Activated T-cell treated with anti-CD3 and anti-CD28 coated beads, Interleukin-2, amount 50 U/mL, for 72 hours (primary cell): ENCODE measurements around the gene B4GALT2. TPM values are rescaled to one million over a fixed set of nuclear protein-coding genes. Genes with fewer than 3 reads are reported as not detected.

Experiments used
- ATAC-seq, 2 donors: fragments of 150-1000 bp; cut with Tn5 transposase; replicated peaks in 1 of 2; 2 replicates each; pipeline ENCODE4 v1.10.0; 2021; ENCODE audit warnings: moderate library complexity in 2 of 2, mild to moderate bottlenecking in 1 of 2
- DNase-seq, 2 donors: peaks; one replicate each; pipeline ENCODE4 v3.0.0; 2021 to 2022; ENCODE audit warnings: mixed read lengths in 1 of 2
- H3K27ac Mint-ChIP-seq: one replicate; pipeline ENCODE4 v1.8.0; 2022; ENCODE audit warnings: mild to moderate bottlenecking, moderate library complexity, mixed read lengths
- H3K27me3 Mint-ChIP-seq: one replicate; pipeline ENCODE4 v1.8.0; 2022; ENCODE audit warnings: low read depth, mixed read lengths
- H3K36me3 Mint-ChIP-seq, 2 donors: one replicate each; pipeline ENCODE4 v1.8.0; 2022; ENCODE audit warnings: mixed read lengths in 2 of 2, mild to moderate bottlenecking in 1 of 2; ENCODE audit not compliant: insufficient read depth in 2 of 2
- H3K4me1 Mint-ChIP-seq: one replicate; pipeline ENCODE4 v1.8.0; 2022; ENCODE audit warnings: low read depth, mixed read lengths
- H3K4me3 Mint-ChIP-seq, 2 donors: one replicate each; pipeline ENCODE4 v1.8.0; 2022; ENCODE audit warnings: mild to moderate bottlenecking in 2 of 2, mixed read lengths in 2 of 2, moderate library complexity in 2 of 2
- H3K9me3 Mint-ChIP-seq, 2 donors: one replicate each; pipeline ENCODE4 v1.8.0; 2022; ENCODE audit warnings: mixed read lengths in 2 of 2
- total RNA-seq, 2 donors: library from RNA; stranded (reverse); gene quantifications; one replicate each; pipeline ENCODE4 v1.2.3, GENCODE V29; 2022

Gene B4GALT2
- total RNA-seq, 2 donors from 2014 or later, result 19.5 to 20.4 TPM

DNA sequence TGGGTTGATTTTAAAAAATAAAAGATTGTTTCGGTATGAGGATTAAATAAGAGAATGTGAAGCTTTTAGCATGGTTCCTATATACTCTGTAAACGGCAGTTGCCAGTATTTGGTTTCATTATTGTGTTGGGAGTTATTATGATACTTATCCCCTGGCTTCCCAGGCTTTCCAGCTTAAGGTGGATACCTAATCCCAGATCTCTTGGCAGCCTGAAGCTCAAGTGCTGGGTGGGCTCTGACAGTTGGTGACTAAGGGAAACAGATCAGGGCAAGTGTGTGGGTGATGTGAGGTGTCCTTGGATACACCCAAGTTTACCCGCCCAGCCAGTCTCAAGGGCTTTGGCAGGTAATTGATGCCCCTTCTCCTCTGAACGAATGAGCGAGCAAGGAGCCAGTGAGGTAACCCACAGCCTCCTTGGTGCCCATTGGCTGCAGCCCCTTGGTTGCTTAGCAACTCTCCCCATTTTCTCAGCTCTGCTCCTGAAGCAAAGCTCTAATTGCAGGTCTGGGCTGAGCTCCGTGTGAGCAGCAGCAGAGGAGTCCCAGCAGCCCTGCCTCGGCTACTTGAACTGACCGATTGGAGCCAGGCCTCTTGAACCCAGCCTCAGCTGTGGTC is 26.2 kb upstream of the B4GALT2 start:
- no peak overlapping the region for H3K27ac Mint-ChIP-seq
- no peak overlapping the region for H3K4me3 Mint-ChIP-seq
- H3K9me3 Mint-ChIP-seq, result no peaks in the 10 kb centered on the region
- peaks cover 4 to 5% of the 10 kb centered on the region in 2 donors for H3K36me3 Mint-ChIP-seq
- ATAC-seq (no peak), DNase-seq (no peak)
- no peaks in the 10 kb centered on the region for H3K27me3 Mint-ChIP-seq
- H3K4me1 Mint-ChIP-seq, result peaks cover 32% of the 10 kb centered on the region

DNA sequence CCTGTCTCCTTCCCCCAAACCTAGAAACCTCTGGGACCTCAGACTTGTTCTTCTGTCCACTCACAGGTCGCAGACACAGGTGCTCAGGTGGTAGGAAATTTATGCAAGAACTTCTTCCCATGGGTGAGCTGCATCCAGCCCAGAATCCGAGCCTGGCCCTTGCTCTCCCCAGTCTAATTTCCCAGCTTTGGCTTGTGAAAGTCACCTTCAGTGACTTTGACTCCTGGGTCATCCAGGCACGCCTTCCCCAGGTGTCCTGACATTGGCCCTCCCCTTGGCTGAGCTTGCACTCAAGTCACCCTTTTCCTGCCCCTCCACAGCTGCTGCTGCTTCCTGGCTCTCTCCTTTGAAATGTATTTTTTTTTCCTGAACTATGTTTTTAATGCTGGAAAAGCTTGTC is 25.6 kb upstream of the B4GALT2 start:
- no peak for ATAC-seq
- H3K36me3 Mint-ChIP-seq, result peaks cover 4 to 5% of the 10 kb centered on the region in 2 donors
- no peak overlapping the region for H3K4me3 Mint-ChIP-seq
- DNase-seq, result no peak
- H3K4me1 Mint-ChIP-seq, result peaks cover 27% of the 10 kb centered on the region
- no peaks in the 10 kb centered on the region for H3K9me3 Mint-ChIP-seq
- H3K27ac Mint-ChIP-seq, result no peak overlapping the region
- no peaks in the 10 kb centered on the region for H3K27me3 Mint-ChIP-seq

DNA sequence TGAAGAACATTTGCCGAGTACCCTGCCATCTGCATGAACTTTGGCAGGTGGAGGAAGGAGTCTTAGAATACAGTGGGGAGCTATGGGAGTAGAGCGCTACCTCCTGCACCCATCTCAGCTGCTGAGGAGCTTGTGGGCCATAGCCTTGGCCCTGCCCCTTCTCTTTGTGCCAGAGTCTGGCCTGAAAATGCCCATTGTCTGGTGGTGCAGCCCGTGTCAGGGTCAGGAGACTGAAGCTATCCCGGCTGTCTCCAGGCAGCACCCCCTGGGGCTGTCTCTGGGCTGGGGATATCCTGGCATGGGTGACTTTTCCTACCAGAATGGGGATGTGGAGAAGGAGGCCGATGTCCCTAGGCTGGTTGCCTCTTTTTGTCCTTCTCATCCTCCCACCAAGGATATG is 25.0 kb upstream of the B4GALT2 start:
- H3K4me1 Mint-ChIP-seq, result peaks cover 20% of the 10 kb centered on the region
- H3K27ac Mint-ChIP-seq, result no peak overlapping the region
- DNase-seq (no peak), ATAC-seq (no peak)
- H3K9me3 Mint-ChIP-seq, result no peaks in the 10 kb centered on the region
- peaks cover 4 to 5% of the 10 kb centered on the region in 2 donors for H3K36me3 Mint-ChIP-seq
- no peak overlapping the region for H3K4me3 Mint-ChIP-seq
- no peaks in the 10 kb centered on the region for H3K27me3 Mint-ChIP-seq

DNA sequence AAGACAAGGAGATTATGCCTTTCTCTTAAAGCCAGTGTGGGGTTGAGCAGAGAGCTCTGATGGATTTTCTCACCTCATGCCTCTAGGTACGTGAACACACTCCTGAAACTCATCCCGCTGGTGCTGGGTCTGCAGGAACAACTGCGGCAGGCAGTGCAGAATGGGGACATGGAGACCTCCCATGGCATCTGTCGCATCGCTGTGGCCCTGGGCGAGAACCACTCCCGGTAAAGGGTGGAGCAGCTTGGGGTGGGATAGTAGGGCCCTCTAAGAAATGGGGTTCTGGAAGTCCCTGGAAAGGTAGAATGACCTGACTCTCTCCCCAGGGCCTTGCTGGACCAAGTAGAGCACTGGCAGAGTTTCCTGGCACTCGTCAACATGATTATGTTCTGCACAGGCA is 22.8 kb upstream of the B4GALT2 start:
- Mint-ChIP-seq H3K4me1 (peaks cover 3% of the 10 kb centered on the region), H3K36me3 (peaks cover 0 to 2% of the 10 kb centered on the region in 2 donors), H3K4me3 (no peak overlapping the region), H3K27me3 (no peaks in the 10 kb centered on the region), H3K27ac (no peak overlapping the region), H3K9me3 (no peaks in the 10 kb centered on the region)
- ATAC-seq (no peak), DNase-seq (no peak)

DNA sequence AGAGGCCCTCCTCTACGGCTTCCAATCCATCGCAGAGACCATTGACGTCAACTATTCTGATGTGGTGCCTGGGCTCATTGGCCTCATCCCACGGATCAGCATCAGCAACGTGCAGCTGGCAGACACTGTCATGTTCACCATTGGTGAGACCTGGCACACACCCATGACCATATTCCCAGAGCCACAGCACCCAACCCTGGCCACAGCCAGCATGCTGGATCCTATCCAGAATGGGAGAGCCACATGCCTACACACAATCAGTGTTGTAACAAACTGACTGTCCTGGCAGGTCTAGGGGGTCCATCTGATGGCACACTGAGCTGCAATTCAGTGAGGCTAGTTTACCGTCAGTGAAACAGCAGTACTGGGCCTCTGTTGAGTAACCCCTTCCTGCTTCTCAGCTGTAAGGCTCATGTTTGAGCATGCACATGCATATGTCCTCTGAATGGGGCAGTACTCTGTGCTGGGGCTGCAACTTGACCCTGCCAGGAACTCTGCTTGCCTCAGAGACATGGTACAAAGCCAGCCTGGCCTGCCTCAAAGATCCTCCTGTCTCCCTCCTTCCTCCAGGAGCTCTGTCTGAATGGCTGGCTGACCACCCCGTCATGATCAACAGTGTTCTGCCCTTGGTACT is 21.5 kb upstream of the B4GALT2 start:
- DNase-seq (no peak), ATAC-seq (no peak)
- no peaks in the 10 kb centered on the region for H3K4me1 Mint-ChIP-seq
- H3K9me3 Mint-ChIP-seq, result no peaks in the 10 kb centered on the region
- peaks cover 0 to 2% of the 10 kb centered on the region in 2 donors for H3K36me3 Mint-ChIP-seq
- H3K27ac Mint-ChIP-seq, result no peak overlapping the region
- H3K27me3 Mint-ChIP-seq, result no peaks in the 10 kb centered on the region
- H3K4me3 Mint-ChIP-seq, result no peak overlapping the region

DNA sequence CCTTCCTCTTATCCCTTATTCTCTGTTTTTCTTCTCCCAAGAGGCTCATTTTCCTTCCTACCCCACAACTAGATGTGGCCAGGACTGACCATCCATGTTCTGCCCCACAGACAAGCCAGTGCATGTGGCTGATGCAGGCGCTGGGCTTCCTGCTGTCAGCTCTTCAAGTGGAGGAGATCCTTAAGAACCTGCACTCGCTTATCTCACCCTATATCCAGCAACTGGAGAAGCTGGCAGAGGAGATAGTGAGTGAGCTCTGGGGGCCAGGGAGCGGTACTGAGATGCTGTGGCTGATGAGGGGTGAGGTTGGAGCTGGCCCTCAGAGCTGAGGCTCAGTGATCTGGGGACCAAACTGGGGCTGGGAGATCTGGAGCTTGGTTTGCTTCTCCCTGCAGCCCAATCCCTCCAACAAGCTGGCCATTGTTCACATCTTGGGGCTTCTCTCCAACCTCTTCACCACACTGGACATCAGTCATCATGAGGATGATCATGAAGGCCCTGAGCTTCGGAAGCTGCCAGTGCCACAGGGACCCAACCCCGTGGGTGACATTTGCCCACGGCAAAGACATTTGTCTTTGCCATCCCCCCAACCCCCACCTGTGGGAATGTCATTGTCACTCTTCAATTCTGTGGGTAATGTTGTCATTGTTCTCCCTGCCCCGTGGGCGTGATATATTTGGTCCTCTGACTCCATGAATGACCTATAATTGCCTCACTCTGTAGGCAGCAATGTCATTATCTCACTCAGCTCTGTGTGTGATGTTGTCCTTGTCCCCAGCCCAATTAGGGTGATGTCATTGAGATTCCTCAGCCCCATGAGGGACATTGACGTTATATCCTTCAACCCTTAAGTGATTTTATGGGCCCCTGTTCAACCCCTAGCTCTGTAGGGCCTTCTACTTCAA is 20.4 kb upstream of the B4GALT2 start:
- no peaks in the 10 kb centered on the region for H3K4me1 Mint-ChIP-seq
- DNase-seq (no peak), ATAC-seq (no peak)
- H3K27me3 Mint-ChIP-seq, result no peaks in the 10 kb centered on the region
- no peak overlapping the region for H3K4me3 Mint-ChIP-seq
- H3K27ac Mint-ChIP-seq, result no peak overlapping the region
- no peaks in the 10 kb centered on the region for H3K9me3 Mint-ChIP-seq
- H3K36me3 Mint-ChIP-seq, result peaks cover 0 to 2% of the 10 kb centered on the region in 2 donors

DNA sequence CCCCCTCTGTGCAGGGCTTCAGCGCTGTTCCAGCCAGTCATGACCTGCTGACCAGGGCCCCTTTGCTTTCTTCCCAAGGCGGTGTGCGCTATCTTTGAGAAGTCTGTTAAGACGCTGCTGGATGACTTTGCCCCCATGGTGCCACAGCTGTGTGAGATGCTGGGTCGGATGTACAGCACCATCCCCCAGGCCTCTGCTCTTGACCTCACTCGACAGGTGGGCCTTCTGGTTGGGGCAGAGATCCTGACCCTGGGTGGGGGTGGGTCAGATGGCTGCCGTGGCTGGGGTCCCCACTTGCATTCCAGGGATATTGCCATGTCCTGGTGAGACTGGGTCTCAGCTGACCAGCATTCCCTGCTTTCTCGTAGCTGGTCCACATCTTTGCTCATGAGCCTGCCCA is 18.2 kb upstream of the B4GALT2 start:
- H3K36me3 Mint-ChIP-seq, result peaks cover 0 to 2% of the 10 kb centered on the region in 2 donors
- no peak for DNase-seq
- no peak overlapping the region for H3K27ac Mint-ChIP-seq
- H3K9me3 Mint-ChIP-seq, result no peaks in the 10 kb centered on the region
- H3K27me3 Mint-ChIP-seq, result no peaks in the 10 kb centered on the region
- ATAC-seq, result no peak
- H3K4me3 Mint-ChIP-seq, result no peak overlapping the region
- H3K4me1 Mint-ChIP-seq, result no peaks in the 10 kb centered on the region

DNA sequence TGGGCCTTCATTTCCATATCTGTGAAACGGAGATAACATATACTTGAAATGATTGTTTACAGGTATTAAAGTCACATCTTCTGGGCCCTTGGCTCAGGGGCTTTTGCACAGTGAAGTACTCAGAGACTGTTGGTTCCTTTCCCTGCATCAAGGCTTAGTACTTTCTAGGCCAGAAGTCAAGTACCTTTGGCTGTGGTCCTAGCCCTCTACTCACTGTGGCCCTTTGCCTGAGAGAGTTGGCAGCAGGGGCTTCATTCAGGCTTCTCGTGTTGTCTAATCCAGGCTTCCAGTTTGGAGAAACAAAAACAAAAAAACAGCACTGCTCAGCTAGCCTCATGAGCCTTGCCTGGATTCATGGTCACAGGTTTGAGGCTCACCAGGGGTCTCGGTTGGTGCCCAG is 17.3 kb upstream of the B4GALT2 start:
- Mint-ChIP-seq H3K27ac (no peak overlapping the region), H3K9me3 (no peaks in the 10 kb centered on the region), H3K36me3 (peaks cover 0 to 2% of the 10 kb centered on the region in 2 donors), H3K4me1 (no peaks in the 10 kb centered on the region), H3K27me3 (no peaks in the 10 kb centered on the region), H3K4me3 (no peak overlapping the region)
- no peak for DNase-seq
- ATAC-seq, result no peak

DNA sequence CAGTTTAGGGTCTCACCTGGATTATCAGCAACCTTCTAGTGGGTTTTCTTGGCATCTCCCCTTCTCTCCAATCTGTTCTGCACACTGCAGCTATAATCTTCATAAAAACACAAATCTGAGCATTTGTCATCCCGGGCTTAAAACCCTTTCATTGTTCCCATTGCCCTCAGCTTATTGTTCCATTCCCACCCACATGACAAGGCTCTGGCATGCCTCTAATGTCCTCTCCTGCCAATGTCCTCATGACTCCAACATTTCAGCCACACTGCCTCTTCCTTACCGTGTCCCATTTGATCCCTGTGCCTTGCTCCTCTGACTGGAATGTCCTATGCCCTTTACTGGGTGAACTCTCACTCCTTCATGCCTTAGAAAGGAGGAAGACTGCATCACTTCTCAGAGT is 16.7 kb upstream of the B4GALT2 start:
- no peak overlapping the region for H3K4me3 Mint-ChIP-seq
- H3K27me3 Mint-ChIP-seq, result no peaks in the 10 kb centered on the region
- no peaks in the 10 kb centered on the region for H3K9me3 Mint-ChIP-seq
- H3K36me3 Mint-ChIP-seq, result no peaks in the 10 kb centered on the region
- H3K4me1 Mint-ChIP-seq, result no peaks in the 10 kb centered on the region
- ATAC-seq, result no peak
- H3K27ac Mint-ChIP-seq, result no peak overlapping the region
- no peak for DNase-seq

DNA sequence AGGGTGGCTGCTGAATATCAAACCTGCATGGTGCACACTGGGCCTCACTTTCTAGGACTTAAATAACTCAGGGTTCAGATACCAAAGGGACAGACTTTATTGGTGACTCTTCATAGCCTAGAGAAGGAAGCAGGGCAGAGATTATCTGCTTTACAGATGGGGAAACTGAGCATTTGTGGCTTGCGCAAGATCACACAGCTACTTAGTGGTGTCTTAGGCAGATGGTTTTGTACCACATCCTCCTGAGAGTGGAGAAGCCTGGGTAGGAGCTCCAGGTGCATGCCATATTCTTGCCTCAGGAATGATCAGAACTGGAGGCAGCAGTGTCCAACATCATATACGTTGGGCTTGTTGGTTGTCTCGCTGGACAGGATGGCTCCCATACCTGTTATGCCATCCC is 16.0 kb upstream of the B4GALT2 start:
- H3K4me1 Mint-ChIP-seq, result no peaks in the 10 kb centered on the region
- DNase-seq, result no peak
- ATAC-seq, result no peak
- no peak overlapping the region for H3K27ac Mint-ChIP-seq
- no peaks in the 10 kb centered on the region for H3K27me3 Mint-ChIP-seq
- H3K36me3 Mint-ChIP-seq, result no peaks in the 10 kb centered on the region
- no peak overlapping the region for H3K4me3 Mint-ChIP-seq
- H3K9me3 Mint-ChIP-seq, result no peaks in the 10 kb centered on the region

DNA sequence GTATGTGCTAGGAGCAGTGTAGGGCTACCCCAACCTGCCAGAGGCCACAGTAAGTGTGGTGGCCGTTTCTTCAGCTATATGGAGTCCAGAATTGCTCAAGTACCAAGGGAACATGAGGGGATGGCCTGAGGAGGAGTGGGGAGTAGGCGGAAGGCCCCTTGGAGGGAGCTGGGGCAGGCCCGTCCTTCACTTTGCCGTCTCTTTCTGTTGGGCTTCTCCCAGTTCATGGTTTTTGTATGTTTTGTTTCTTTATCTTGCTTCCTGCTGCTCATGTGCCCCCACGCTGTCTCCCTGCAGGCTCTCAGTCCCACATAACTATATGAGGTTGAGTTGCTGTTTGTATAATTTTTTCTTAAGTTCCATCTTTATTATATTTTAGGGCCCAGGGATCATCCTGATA is 15.1 kb upstream of the B4GALT2 start:
- ATAC-seq (no peak), DNase-seq (no peak)
- Mint-ChIP-seq H3K27me3 (no peaks in the 10 kb centered on the region), H3K9me3 (no peaks in the 10 kb centered on the region), H3K27ac (no peak overlapping the region), H3K4me3 (no peak overlapping the region), H3K4me1 (no peaks in the 10 kb centered on the region), H3K36me3 (no peaks in the 10 kb centered on the region)

DNA sequence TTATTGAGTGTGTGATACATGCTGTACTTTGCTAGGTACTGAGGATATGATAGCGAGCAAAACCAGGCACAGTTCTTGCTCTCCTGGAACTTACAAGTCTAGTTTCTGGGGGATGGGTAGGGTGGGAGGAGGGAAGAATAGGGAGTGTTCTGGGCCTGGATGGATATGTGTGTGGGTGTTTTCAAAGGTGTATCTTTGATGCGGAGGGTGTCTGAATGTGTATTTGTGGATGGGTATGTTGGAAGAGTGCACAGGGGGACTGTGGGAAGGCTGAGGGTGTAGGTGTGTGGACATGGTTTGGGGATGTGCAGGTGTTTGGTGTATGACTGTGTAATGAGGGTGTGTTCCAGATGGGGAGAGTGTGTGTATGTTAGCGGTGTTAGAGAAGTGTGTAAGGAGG is 13.7 kb upstream of the B4GALT2 start:
- DNase-seq, result no peak
- no peak overlapping the region for H3K27ac Mint-ChIP-seq
- no peaks in the 10 kb centered on the region for H3K36me3 Mint-ChIP-seq
- no peak overlapping the region for H3K4me3 Mint-ChIP-seq
- ATAC-seq, result no peak
- H3K4me1 Mint-ChIP-seq, result peaks cover 11% of the 10 kb centered on the region
- H3K9me3 Mint-ChIP-seq, result no peaks in the 10 kb centered on the region
- H3K27me3 Mint-ChIP-seq, result no peaks in the 10 kb centered on the region

DNA sequence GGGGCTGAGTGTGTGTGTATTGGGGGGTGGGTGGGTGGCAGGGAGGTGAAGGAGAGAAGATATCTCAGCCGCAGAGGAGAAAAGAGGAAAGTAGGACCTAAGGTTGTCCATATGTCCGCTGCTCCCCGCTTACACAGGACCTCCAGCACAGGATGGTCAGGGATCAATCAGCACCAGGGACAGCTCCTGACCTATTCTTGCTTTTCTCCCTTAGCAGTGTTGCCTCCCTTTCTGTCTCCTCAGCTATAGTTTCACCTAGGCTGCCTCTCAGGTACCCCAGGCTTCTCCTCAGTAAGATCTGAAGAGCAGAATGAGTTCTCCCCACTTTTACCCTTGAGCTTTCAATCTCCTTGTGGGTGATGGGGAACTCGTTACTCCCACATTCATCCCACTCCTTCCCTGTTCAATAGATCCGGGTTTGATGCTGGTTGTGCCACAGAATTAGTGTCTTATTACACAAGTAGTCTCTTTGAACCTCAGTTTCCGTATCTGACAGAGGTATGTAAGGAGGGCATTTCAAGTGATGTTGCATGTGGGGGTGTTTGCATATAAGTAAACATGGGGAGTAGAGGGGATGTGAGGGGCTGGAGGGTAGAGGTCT is 10.6 kb upstream of the B4GALT2 start:
- Mint-ChIP-seq H3K4me3 (no peak overlapping the region), H3K9me3 (no peaks in the 10 kb centered on the region), H3K27ac (no peak overlapping the region), H3K36me3 (peaks cover 0 to 8% of the 10 kb centered on the region in 2 donors), H3K4me1 (peaks cover 29% of the 10 kb centered on the region), H3K27me3 (no peaks in the 10 kb centered on the region)
- DNase-seq (no peak), ATAC-seq (no peak)
